ENCODE results near the gene TANK.

DNA sequence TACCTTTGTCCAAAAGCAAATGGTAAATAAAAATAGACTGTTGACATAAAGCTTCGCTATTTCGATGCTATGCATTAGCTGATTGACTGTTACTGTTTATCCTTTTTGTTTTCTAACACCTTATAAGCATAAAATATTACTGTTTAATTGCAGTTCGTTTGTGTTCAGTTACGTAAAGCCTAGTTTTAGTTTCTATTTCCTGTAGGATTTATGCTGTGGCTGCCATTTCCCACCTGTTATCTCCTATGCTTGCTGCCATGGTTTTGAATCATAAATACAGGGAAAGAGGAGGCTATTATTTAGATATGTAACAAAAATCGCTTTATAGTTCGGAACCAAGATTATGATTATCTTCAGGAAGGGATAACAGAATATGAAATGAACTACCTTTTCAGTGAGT lies 3.9 kb downstream of the TANK start:
- TF ChIP-seq KDM1A (IDR thresholded peaks at IDR 0.05; ENCODE audit: borderline replicate concordance, low read length) (no peak), TBP (IDR thresholded peaks at IDR 0.05; ENCODE audit: low read depth, low read length) (no peak), NRF1 (IDR thresholded peaks at IDR 0.05; ENCODE audit: low read depth, low read length) (no peak), TAF7 (optimal IDR thresholded peaks at IDR 0.05; ENCODE audit: borderline replicate concordance, low read depth, low read length) (no peak), ZNF274 (IDR thresholded peaks at IDR 0.05; ENCODE audit: borderline replicate concordance, extremely low read depth, low read length) (no peak), POLR2A (IDR thresholded peaks at IDR 0.05; ENCODE audit: control extremely low read depth in 1 of 2, low read depth in 2 of 2, low read length in 2 of 2) (no peak), SUZ12 (IDR thresholded peaks at IDR 0.05; ENCODE audit: low read length) (no peak)
- TF ChIP-seq, protein P1, sequence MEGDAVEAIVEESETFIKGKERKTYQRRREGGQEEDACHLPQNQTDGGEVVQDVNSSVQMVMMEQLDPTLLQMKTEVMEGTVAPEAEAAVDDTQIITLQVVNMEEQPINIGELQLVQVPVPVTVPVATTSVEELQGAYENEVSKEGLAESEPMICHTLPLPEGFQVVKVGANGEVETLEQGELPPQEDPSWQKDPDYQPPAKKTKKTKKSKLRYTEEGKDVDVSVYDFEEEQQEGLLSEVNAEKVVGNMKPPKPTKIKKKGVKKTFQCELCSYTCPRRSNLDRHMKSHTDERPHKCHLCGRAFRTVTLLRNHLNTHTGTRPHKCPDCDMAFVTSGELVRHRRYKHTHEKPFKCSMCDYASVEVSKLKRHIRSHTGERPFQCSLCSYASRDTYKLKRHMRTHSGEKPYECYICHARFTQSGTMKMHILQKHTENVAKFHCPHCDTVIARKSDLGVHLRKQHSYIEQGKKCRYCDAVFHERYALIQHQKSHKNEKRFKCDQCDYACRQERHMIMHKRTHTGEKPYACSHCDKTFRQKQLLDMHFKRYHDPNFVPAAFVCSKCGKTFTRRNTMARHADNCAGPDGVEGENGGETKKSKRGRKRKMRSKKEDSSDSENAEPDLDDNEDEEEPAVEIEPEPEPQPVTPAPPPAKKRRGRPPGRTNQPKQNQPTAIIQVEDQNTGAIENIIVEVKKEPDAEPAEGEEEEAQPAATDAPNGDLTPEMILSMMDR (IDR thresholded peaks at IDR 0.05; ENCODE audit: control extremely low read depth in 1 of 3, insufficient read depth in 1 of 3, low read depth in 1 of 3, low read length in 3 of 3) = no peak
- TF ChIP-seq, protein P2, sequence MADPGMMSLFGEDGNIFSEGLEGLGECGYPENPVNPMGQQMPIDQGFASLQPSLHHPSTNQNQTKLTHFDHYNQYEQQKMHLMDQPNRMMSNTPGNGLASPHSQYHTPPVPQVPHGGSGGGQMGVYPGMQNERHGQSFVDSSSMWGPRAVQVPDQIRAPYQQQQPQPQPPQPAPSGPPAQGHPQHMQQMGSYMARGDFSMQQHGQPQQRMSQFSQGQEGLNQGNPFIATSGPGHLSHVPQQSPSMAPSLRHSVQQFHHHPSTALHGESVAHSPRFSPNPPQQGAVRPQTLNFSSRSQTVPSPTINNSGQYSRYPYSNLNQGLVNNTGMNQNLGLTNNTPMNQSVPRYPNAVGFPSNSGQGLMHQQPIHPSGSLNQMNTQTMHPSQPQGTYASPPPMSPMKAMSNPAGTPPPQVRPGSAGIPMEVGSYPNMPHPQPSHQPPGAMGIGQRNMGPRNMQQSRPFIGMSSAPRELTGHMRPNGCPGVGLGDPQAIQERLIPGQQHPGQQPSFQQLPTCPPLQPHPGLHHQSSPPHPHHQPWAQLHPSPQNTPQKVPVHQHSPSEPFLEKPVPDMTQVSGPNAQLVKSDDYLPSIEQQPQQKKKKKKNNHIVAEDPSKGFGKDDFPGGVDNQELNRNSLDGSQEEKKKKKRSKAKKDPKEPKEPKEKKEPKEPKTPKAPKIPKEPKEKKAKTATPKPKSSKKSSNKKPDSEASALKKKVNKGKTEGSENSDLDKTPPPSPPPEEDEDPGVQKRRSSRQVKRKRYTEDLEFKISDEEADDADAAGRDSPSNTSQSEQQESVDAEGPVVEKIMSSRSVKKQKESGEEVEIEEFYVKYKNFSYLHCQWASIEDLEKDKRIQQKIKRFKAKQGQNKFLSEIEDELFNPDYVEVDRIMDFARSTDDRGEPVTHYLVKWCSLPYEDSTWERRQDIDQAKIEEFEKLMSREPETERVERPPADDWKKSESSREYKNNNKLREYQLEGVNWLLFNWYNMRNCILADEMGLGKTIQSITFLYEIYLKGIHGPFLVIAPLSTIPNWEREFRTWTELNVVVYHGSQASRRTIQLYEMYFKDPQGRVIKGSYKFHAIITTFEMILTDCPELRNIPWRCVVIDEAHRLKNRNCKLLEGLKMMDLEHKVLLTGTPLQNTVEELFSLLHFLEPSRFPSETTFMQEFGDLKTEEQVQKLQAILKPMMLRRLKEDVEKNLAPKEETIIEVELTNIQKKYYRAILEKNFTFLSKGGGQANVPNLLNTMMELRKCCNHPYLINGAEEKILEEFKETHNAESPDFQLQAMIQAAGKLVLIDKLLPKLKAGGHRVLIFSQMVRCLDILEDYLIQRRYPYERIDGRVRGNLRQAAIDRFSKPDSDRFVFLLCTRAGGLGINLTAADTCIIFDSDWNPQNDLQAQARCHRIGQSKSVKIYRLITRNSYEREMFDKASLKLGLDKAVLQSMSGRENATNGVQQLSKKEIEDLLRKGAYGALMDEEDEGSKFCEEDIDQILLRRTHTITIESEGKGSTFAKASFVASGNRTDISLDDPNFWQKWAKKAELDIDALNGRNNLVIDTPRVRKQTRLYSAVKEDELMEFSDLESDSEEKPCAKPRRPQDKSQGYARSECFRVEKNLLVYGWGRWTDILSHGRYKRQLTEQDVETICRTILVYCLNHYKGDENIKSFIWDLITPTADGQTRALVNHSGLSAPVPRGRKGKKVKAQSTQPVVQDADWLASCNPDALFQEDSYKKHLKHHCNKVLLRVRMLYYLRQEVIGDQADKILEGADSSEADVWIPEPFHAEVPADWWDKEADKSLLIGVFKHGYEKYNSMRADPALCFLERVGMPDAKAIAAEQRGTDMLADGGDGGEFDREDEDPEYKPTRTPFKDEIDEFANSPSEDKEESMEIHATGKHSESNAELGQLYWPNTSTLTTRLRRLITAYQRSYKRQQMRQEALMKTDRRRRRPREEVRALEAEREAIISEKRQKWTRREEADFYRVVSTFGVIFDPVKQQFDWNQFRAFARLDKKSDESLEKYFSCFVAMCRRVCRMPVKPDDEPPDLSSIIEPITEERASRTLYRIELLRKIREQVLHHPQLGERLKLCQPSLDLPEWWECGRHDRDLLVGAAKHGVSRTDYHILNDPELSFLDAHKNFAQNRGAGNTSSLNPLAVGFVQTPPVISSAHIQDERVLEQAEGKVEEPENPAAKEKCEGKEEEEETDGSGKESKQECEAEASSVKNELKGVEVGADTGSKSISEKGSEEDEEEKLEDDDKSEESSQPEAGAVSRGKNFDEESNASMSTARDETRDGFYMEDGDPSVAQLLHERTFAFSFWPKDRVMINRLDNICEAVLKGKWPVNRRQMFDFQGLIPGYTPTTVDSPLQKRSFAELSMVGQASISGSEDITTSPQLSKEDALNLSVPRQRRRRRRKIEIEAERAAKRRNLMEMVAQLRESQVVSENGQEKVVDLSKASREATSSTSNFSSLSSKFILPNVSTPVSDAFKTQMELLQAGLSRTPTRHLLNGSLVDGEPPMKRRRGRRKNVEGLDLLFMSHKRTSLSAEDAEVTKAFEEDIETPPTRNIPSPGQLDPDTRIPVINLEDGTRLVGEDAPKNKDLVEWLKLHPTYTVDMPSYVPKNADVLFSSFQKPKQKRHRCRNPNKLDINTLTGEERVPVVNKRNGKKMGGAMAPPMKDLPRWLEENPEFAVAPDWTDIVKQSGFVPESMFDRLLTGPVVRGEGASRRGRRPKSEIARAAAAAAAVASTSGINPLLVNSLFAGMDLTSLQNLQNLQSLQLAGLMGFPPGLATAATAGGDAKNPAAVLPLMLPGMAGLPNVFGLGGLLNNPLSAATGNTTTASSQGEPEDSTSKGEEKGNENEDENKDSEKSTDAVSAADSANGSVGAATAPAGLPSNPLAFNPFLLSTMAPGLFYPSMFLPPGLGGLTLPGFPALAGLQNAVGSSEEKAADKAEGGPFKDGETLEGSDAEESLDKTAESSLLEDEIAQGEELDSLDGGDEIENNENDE (IDR thresholded peaks at IDR 0.05; ENCODE audit: insufficient replicate concordance, low read length) = no peak

All from H1 (cell line).